Fibroblast of upper back skin (primary cell): ENCODE measurements around the gene HPDL.

Experiments
- DNase-seq: peaks from one replicate; pipeline ENCODE4 v3.0.0-alpha.2; 2013

HPDL gene

GRCh38 chr1:45325851-45326506 is 716 bp upstream of the HPDL start:
- DNase-seq: no peak

GRCh38 chr1:45327644-45328515 is 1.2 kb downstream of the HPDL start:
- no peak for DNase-seq

- no peak for DNase-seq
Measured at GRCh38 chr1:45328680-45329079, 2.0 kb downstream of the HPDL start.

- no peak for DNase-seq
Measured at GRCh38 chr1:45329445-45329844, 2.8 kb downstream of the HPDL start.

GRCh38 chr1:45331436-45332345 is 5.0 kb downstream of the HPDL start:
- DNase-seq: no peak

GRCh38 chr1:45332346-45332720 is 5.6 kb downstream of the HPDL start:
- no peak for DNase-seq

GRCh38 chr1:45334308-45335245 is 7.9 kb downstream of the HPDL start:
- DNase-seq: no peak

GRCh38 chr1:45335855-45336324 is 9.2 kb downstream of the HPDL start:
- DNase-seq: no peak

- no peak for DNase-seq
Measured at GRCh38 chr1:45337630-45338325, 11.1 kb downstream of the HPDL start.

GRCh38 chr1:45339789-45340558 is 13.3 kb downstream of the HPDL start, which contains the start of the genes MUTYH and TOE1:
Gene MUTYH (minus strand): TSS chr1:45340440. CDS start chr1:45334505, 5,935 bp downstream.
Gene TOE1 (plus strand): TSS chr1:45340170. CDS start chr1:45340253, 83 bp downstream.
- DNase-seq: peak; percentile 90

- DNase-seq: no peak
Measured at GRCh38 chr1:45340816-45341466, 14.2 kb downstream of the HPDL start.

GRCh38 chr1:45344499-45344898 is 17.8 kb downstream of the HPDL start:
- DNase-seq: no peak

GRCh38 chr1:45345014-45345413 is 18.3 kb downstream of the HPDL start:
- DNase-seq: no peak

- no peak for DNase-seq
Measured at GRCh38 chr1:45346473-45346872, 19.8 kb downstream of the HPDL start.

- DNase-seq: peak; percentile 43
Measured at GRCh38 chr1:45348020-45348419, 21.3 kb downstream of the HPDL start.

- DNase-seq: no peak
Measured at GRCh38 chr1:45348609-45348965, 21.9 kb downstream of the HPDL start.

- DNase-seq: no peak
Measured at GRCh38 chr1:45348966-45349677, 22.4 kb downstream of the HPDL start.

GRCh38 chr1:45351508-45351907 is 24.8 kb downstream of the HPDL start:
- no peak for DNase-seq

GRCh38 chr1:45353685-45354084 is 27.0 kb downstream of the HPDL start:
- DNase-seq: no peak
